Uterus (tissue), 4 donors: ENCODE data around the gene PCDH8. TPM values are rescaled to one million over a fixed set of nuclear protein-coding genes. Genes with fewer than 3 reads are reported as not detected.

Experiments
- DNase-seq, 2 donors: peaks; one replicate each; pipeline ENCODE4 v3.0.0-alpha.2; 2019 to 2020
- H3K27ac ChIP-seq, 2 donors: fragments of 200-600 bp; sonication (generic); 1 replicate in 1 of 2; 2 replicates in 1 of 2; pipeline ENCODE4 v1.5.1; 2016 to 2018
- H3K27me3 ChIP-seq, 2 donors: fragments of 200-600 bp; sonication (generic); one replicate each; pipeline ENCODE4 v1.5.1; 2018 to 2019; ENCODE audit warnings: control low read depth in 1 of 2
- H3K36me3 ChIP-seq, 2 donors: fragments of 200-600 bp; sonication (generic); one replicate each; pipeline ENCODE4 v1.5.1; 2019; ENCODE audit warnings: control low read depth in 1 of 2
- H3K4me1 ChIP-seq, 2 donors: fragments of 200-600 bp; sonication (generic); one replicate each; pipeline ENCODE4 v1.5.1; 2018 to 2019; ENCODE audit warnings: control low read depth in 1 of 2
- H3K4me3 ChIP-seq, 2 donors: fragments of 200-600 bp; sonication (generic); 1 replicate in 1 of 2; 2 replicates in 1 of 2; pipeline ENCODE4 v1.5.1; 2018 to 2019; ENCODE audit warnings: mild to moderate bottlenecking in 1 of 2
- H3K9me3 ChIP-seq, 2 donors: fragments of 200-600 bp; sonication (generic); one replicate each; pipeline ENCODE4 v1.5.1; 2019; ENCODE audit warnings: control low read depth in 1 of 2
- CTCF ChIP-seq, 4 experiments: fragments of 200-600 bp in 2 of 4; fragments of 450-650 bp in 2 of 4; sonication (generic) in 2 of 4; IDR thresholded peaks; one replicate each; pipeline ENCODE4 v1.5.1; 2016 to 2019; ENCODE audit warnings: antibody characterized with exemption in 4 of 4, mild to moderate bottlenecking in 2 of 4, moderate library complexity in 1 of 4
- POLR2A ChIP-seq, 2 donors: fragments of 450-650 bp; IDR thresholded peaks; one replicate each; pipeline ENCODE4 v1.6.1; 2016; ENCODE audit warnings: antibody characterized with exemption in 2 of 2, mild to moderate bottlenecking in 1 of 2, moderate library complexity in 1 of 2
- intact Hi-C: fragments of 100-400 bp; cut with DNase I; formaldehyde crosslinking; loops from one replicate; pipeline ENCODE4 v1.15.1; 2023; ENCODE audit warnings: low total_unique reads
- total RNA-seq, 4 donors: library from RNA; depleted of rRNA in 3 of 4; stranded (reverse); fragments of >200 nt in 3 of 4; gene quantifications; one replicate each; pipeline versions ENCODE4 v1.1.0 to v1.2.4, GENCODE V29; 2014 to 2023
- donor health status: DM: yes; HTN: yes; CAD: no.

The PCDH8 gene
- total RNA-seq, 4 donors from 2014 or later = 0.62 TPM; not detected in 3

GRCh38 chr13:52812941-52813340, 35.5 kb downstream of the PCDH8 start:
- Histone ChIP-seq H3K27me3 (no peaks in the 10 kb centered on the region), H3K4me1 (no peaks in the 10 kb centered on the region), H3K36me3 (no peaks in the 10 kb centered on the region), H3K4me3 (no peak overlapping the region), H3K9me3 (no peaks in the 10 kb centered on the region), H3K27ac (no peak overlapping the region)
- DNase-seq = no peak
- intact Hi-C loops = no loop called here
- no peak for TF ChIP-seq CTCF (IDR thresholded peaks at IDR 0.05)
- no peak for TF ChIP-seq POLR2A (IDR thresholded peaks at IDR 0.05)

DNA sequence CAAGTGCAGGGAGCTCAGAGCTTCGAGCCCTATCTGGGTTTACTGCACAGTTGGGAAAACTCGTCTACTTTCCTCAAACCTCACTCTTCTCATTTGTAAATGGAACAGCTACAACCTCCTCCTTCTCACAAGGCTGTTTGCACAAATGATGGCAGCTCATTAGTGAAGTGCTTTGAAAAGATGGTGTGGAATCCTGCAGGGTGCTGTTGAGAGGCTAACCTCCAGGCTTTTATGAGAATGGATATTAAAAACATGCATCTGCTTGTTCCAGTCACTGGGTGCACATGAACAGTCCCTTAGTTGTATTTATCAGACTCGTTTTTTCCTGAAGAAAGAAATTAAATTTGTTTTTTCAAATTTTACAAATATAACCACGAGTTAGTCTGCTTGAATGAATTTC, 36.6 kb downstream of the PCDH8 start:
- no peaks in the 10 kb centered on the region for H3K4me1 ChIP-seq
- intact Hi-C loops = no loop called here
- no peaks in the 10 kb centered on the region for H3K27me3 ChIP-seq
- no peaks in the 10 kb centered on the region for H3K36me3 ChIP-seq
- no peak overlapping the region for H3K27ac ChIP-seq
- no peak overlapping the region for H3K4me3 ChIP-seq
- TF ChIP-seq POLR2A (IDR thresholded peaks at IDR 0.05) = no peak
- no peak for TF ChIP-seq CTCF (IDR thresholded peaks at IDR 0.05)
- DNase-seq = no peak
- no peaks in the 10 kb centered on the region for H3K9me3 ChIP-seq

DNA sequence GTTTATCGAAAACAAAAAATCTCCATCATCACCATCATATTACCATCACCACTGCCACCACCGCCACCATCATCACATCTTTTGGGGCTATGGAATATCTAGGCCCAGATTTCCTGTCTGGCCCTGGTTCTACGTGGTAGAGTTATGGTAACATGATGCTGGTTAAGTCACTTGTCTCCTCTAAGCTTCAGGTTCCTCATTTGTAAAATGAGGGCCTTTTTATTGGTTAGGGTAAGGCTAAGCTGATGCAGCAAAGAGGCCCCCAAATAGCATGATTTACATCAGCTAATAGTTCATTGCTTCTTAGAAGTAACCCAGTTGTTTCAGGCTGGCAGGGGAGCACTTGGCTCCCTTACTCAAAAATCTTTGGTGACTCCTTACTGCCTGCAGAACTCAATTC, 37.9 kb downstream of the PCDH8 start:
- intact Hi-C loops = no loop called here
- Histone ChIP-seq H3K4me3 (no peak overlapping the region), H3K27ac (no peak overlapping the region), H3K36me3 (no peaks in the 10 kb centered on the region), H3K9me3 (no peaks in the 10 kb centered on the region), H3K4me1 (no peaks in the 10 kb centered on the region), H3K27me3 (no peaks in the 10 kb centered on the region)
- DNase-seq = no peak
- TF ChIP-seq POLR2A (IDR thresholded peaks at IDR 0.05) (no peak), CTCF (IDR thresholded peaks at IDR 0.05) (no peak)

DNA sequence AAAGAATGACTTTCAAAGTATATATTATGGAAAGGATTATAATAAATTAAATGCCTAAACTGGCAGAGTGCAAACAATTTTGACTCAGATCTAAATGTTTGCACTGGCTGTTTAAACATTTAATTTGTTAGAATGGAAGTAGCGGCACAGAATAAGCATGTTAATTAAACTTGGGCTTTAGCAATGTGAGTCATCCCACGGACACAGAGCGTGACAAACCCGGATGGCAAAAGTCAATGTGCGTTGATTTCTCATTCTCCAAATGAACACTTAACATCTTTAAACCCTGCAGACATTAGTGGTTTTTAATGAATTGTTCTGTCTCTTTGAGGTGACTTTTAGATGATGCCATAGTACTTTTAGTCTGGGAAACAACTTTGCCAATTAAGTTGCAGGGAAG, 38.4 kb downstream of the PCDH8 start:
- intact Hi-C loops = no loop called here

DNA sequence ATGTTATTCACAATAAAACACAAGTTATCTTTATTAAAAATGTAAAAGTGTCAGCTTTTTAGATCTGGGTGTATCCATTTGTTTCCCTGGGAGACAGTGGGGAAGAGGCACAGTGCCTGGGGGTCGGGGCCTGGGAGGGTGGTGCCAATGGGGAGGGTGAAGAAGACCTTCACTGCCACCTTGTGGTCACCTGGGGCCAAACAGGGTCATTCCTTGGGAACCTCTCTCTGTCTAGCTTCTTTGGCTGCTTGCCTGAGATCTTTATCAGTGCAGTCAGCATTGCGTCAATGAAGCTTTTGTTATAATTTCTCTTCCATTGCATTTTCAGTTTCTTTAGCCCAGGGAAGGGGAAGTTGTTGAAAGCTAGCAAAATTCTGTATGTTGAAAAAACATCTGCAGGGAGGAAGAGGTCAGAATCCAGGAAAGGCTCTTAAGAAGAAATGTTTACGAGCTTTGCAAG, 39.1 kb downstream of the PCDH8 start:
- no peak for TF ChIP-seq POLR2A (IDR thresholded peaks at IDR 0.05)
- TF ChIP-seq CTCF (IDR thresholded peaks at IDR 0.05) = no peak

More for the DNA sequence above, 38.4 kb downstream of the PCDH8 start:
- TF ChIP-seq CTCF (IDR thresholded peaks at IDR 0.05) (no peak), POLR2A (IDR thresholded peaks at IDR 0.05) (no peak)
- H3K27me3 ChIP-seq = no peaks in the 10 kb centered on the region
- no peaks in the 10 kb centered on the region for H3K36me3 ChIP-seq
- no peak for DNase-seq
- no peak overlapping the region for H3K4me3 ChIP-seq
- no peaks in the 10 kb centered on the region for H3K4me1 ChIP-seq
- no peaks in the 10 kb centered on the region for H3K9me3 ChIP-seq
- no peak overlapping the region for H3K27ac ChIP-seq

More for the DNA sequence above, 39.1 kb downstream of the PCDH8 start:
- no peak for DNase-seq
- Histone ChIP-seq H3K27ac (no peak overlapping the region), H3K4me1 (no peaks in the 10 kb centered on the region), H3K36me3 (no peaks in the 10 kb centered on the region), H3K27me3 (no peaks in the 10 kb centered on the region), H3K9me3 (no peaks in the 10 kb centered on the region), H3K4me3 (no peak overlapping the region)
- intact Hi-C loops = no loop called here
